H1 (cell line): Measurements from ENCODE around the gene CDRT15L2.
"Not testable (repeated sequence)": the region's sequence is repeated elsewhere in the genome, so short reads cannot be mapped to it uniquely, and the experiment has no call there.

Experiments used
- CTCF ChIP-seq, 3 experiments: IDR thresholded peaks; 1 replicate in 2 of 3; 2 replicates in 1 of 3; pipeline versions ENCODE4 v1.5.1 to v1.6.1; 2011; ENCODE audit warnings: low read length in 3 of 3, mild to moderate bottlenecking in 3 of 3, inconsistent platforms in 2 of 3, low read depth in 1 of 3, moderate library complexity in 1 of 3; ENCODE audit not compliant: insufficient read depth in 1 of 3; ENCODE audit errors: control extremely low read depth in 1 of 3
- EGR1 ChIP-seq: IDR thresholded peaks from 2 replicates; pipeline ENCODE4 v1.6.1; 2011; ENCODE audit warnings: low read depth, low read length, borderline replicate concordance
- EP300 ChIP-seq, 2 experiments: IDR thresholded peaks; 1 replicate in 1 of 2; 2 replicates in 1 of 2; pipeline ENCODE4 v1.6.1; 2011 to 2012; ENCODE audit warnings: low read depth in 2 of 2, low read length in 2 of 2, mild to moderate bottlenecking in 2 of 2, borderline replicate concordance in 1 of 2, inconsistent platforms in 1 of 2, moderate library complexity in 1 of 2
- JUN ChIP-seq: IDR thresholded peaks from 2 replicates; pipeline ENCODE4 v1.6.1; 2011; ENCODE audit warnings: low read depth, mild to moderate bottlenecking, improper control_type of control experiment, low read length
- KDM5A ChIP-seq: fragments of 200-600 bp; IDR thresholded peaks from 2 replicates; pipeline ENCODE4 v1.7.1; 2012; ENCODE audit warnings: mild to moderate bottlenecking, low read length, inconsistent platforms, mixed read lengths
- POLR2A ChIP-seq, 2 experiments: IDR thresholded peaks; 1 replicate in 1 of 2; 2 replicates in 1 of 2; pipeline ENCODE4 v1.6.1; 2011; ENCODE audit warnings: low read depth in 2 of 2, low read length in 2 of 2, mild to moderate bottlenecking in 2 of 2; ENCODE audit errors: control extremely low read depth in 1 of 2
- POLR2AphosphoS5 ChIP-seq: IDR thresholded peaks from 2 replicates; pipeline ENCODE4 v1.6.1; 2011; ENCODE audit warnings: low read depth, low read length
- POU5F1 ChIP-seq: IDR thresholded peaks from 2 replicates; pipeline ENCODE4 v1.6.1; 2011; ENCODE audit warnings: low read depth, mild to moderate bottlenecking, low read length, moderate library complexity
- SP1 ChIP-seq: IDR thresholded peaks from 2 replicates; pipeline ENCODE4 v1.6.1; 2011; ENCODE audit warnings: low read depth, low read length
- TAF7 ChIP-seq: optimal IDR thresholded peaks from 2 replicates; pipeline ENCODE3; 2011; ENCODE audit warnings: low read depth, mild to moderate bottlenecking, inconsistent platforms, low read length, moderate library complexity, borderline replicate concordance
- YY1 ChIP-seq: IDR thresholded peaks from 2 replicates; pipeline ENCODE4 v1.6.1; 2011; ENCODE audit warnings: low read depth, mild to moderate bottlenecking, low read length
- ZNF274 ChIP-seq: IDR thresholded peaks from 2 replicates; pipeline ENCODE4 v1.7.0; 2012; ENCODE audit warnings: low read length, borderline replicate concordance; ENCODE audit errors: extremely low read depth

GRCh38 chr17:20566736-20567135 lies 12.8 kb upstream of the CDRT15L2 start:
- TF ChIP-seq POLR2AphosphoS5; SP1; TAF7; YY1; JUN; POLR2A (IDR thresholded peaks at IDR 0.05; ENCODE audit: control extremely low read depth in 1 of 2, low read depth in 2 of 2, low read length in 2 of 2); EP300 (IDR thresholded peaks at IDR 0.05; ENCODE audit: borderline replicate concordance in 1 of 2, low read depth in 2 of 2, low read length in 2 of 2); KDM5A; POU5F1; CTCF (IDR thresholded peaks at IDR 0.05; ENCODE audit: control extremely low read depth in 1 of 3, insufficient read depth in 1 of 3, low read depth in 1 of 3, low read length in 3 of 3); EGR1; ZNF274: not testable (repeated sequence)
